Astrocyte of the cerebellum (primary cell): Measurements from ENCODE around the gene UBE2U.

Source experiments
- DNase-seq: peaks from one replicate; pipeline ENCODE4 v3.0.0-alpha.2; 2011; ENCODE audit warnings: low read depth
- H3K4me3 ChIP-seq: 2 replicates; pipeline ENCODE4 v1.5.1; 2011; ENCODE audit warnings: mild to moderate bottlenecking, low read depth, low read length, moderate library complexity
- CTCF ChIP-seq: IDR thresholded peaks from 2 replicates; pipeline ENCODE4 v1.5.1; 2012; ENCODE audit warnings: low read length, low read depth, moderate library complexity, mild to moderate bottlenecking; ENCODE audit errors: missing control alignments
- in situ Hi-C: cut with HindIII; loops from 2 replicates; pipeline ENCODE4 v1.10.0; 2017; ENCODE audit warnings: low sequenced_read_pairs

The UBE2U gene

GRCh38 chr1:64290420-64290819, 87.0 kb downstream of the UBE2U start:
- TF ChIP-seq CTCF: no peak
- no peak for DNase-seq
- in situ Hi-C loops: no loop called here
- no peak overlapping the region for H3K4me3 ChIP-seq

GRCh38 chr1:64291931-64292330, 88.5 kb downstream of the UBE2U start:
- in situ Hi-C loops: no loop called here
- no peak for DNase-seq
- H3K4me3 ChIP-seq: no peak overlapping the region
- TF ChIP-seq CTCF: no peak

GRCh38 chr1:64292399-64292798, 89.0 kb downstream of the UBE2U start:
- DNase-seq: no peak
- H3K4me3 ChIP-seq: no peak overlapping the region
- in situ Hi-C loops: no loop called here
- TF ChIP-seq CTCF: no peak

- in situ Hi-C loops: no loop called here
- no peak for TF ChIP-seq CTCF
- no peak for DNase-seq
These were observed 90.4 kb downstream of the UBE2U start for GRCh38 chr1:64293820-64294219.

GRCh38 chr1:64295136-64295535, 91.7 kb downstream of the UBE2U start:
- TF ChIP-seq CTCF: no peak
- in situ Hi-C loops: no loop called here
- no peak overlapping the region for H3K4me3 ChIP-seq
- DNase-seq: no peak

More at GRCh38 chr1:64293820-64294219, 90.4 kb downstream of the UBE2U start:
- H3K4me3 ChIP-seq: no peak overlapping the region

GRCh38 chr1:64295561-64295960, 92.1 kb downstream of the UBE2U start:
- H3K4me3 ChIP-seq: no peak overlapping the region
- in situ Hi-C loops: no loop called here
- no peak for TF ChIP-seq CTCF
- DNase-seq: peak; percentile 13

- no peak for DNase-seq
- H3K4me3 ChIP-seq: no peak overlapping the region
- in situ Hi-C loops: no loop called here
These were observed 93.0 kb downstream of the UBE2U start for GRCh38 chr1:64296459-64296858.

More at GRCh38 chr1:64296459-64296858, 93.0 kb downstream of the UBE2U start:
- no peak for TF ChIP-seq CTCF
